RWPE1 (cell line): ENCODE results near the gene RPGR.

ENCODE experiments used
- CTCF ChIA-PET: fragments of 350-600 bp; sonication (Branson Sonifier 250); formaldehyde crosslinking; extraction: SDS; loops from one replicate; lab custom pipeline; 2021; lab: Yijun Ruan, JAX
- POLR2A ChIA-PET: fragments of 400-600 bp; formaldehyde crosslinking; extraction: SDS; loops from one replicate; lab custom pipeline; 2020; ENCODE audit warnings: antibody characterized with exemption; ENCODE audit not compliant: low non-redundant PET; lab: Yijun Ruan, JAX
- DNase-seq: peaks from one replicate; pipeline ENCODE4 v3.0.0; 2012; ENCODE audit warnings: low spot score
- H3K27ac ChIP-seq: fragments of 450-650 bp; 2 replicates; pipeline ENCODE4 v1.5.1; 2017
- CTCF ChIP-seq: fragments of 450-650 bp; conservative IDR thresholded peaks from 2 replicates; pipeline ENCODE4 v1.5.1; 2017; ENCODE audit warnings: low read depth, mild to moderate bottlenecking

The RPGR gene

GRCh38 chrX:38347136-38347535 lies 19.8 kb upstream of the RPGR start:
- ChIA-PET CTCF (no interaction called here), POLR2A (no interaction called here)
- H3K27ac ChIP-seq = no peak overlapping the region
- no peak for DNase-seq
- TF ChIP-seq CTCF = no peak

- POLR2A ChIA-PET = no interaction called here
- no peak for DNase-seq
- CTCF ChIA-PET = no interaction called here
- no peak overlapping the region for H3K27ac ChIP-seq
- TF ChIP-seq CTCF = no peak
Observed at GRCh38 chrX:38346150-38346549, 18.8 kb upstream of the RPGR start.

- ChIA-PET CTCF (no interaction called here), POLR2A (no interaction called here)
- TF ChIP-seq CTCF = no peak
- no peak for DNase-seq
- no peak overlapping the region for H3K27ac ChIP-seq
Observed at GRCh38 chrX:38342853-38343778, 15.8 kb upstream of the RPGR start.

GRCh38 chrX:38341442-38341841 lies 14.1 kb upstream of the RPGR start:
- DNase-seq = no peak
- no peak overlapping the region for H3K27ac ChIP-seq
- POLR2A ChIA-PET = no interaction called here
- CTCF ChIA-PET = interaction anchor here (0.6 kb wide), 1 partner anchor 38 kb away, joined by 3 read pairs; no protein-coding TSS in a partner anchor
- no peak for TF ChIP-seq CTCF

- no peak for DNase-seq
- ChIA-PET CTCF (no interaction called here), POLR2A (no interaction called here)
- no peak overlapping the region for H3K27ac ChIP-seq
- no peak for TF ChIP-seq CTCF
Observed at GRCh38 chrX:38336538-38337240, 9.4 kb upstream of the RPGR start.

GRCh38 chrX:38335382-38335781 lies 8.1 kb upstream of the RPGR start:
- ChIA-PET POLR2A (no interaction called here), CTCF (interaction anchor here (0.6 kb wide), 1 partner anchor 386 kb away, joined by 5 read pairs; no protein-coding TSS in a partner anchor)
- TF ChIP-seq CTCF = no peak
- DNase-seq = no peak
- no peak overlapping the region for H3K27ac ChIP-seq
